Effector CD8-positive, alpha-beta T cell (primary cell): ENCODE data around the gene CACNA1D.

ENCODE experiments used
- DNase-seq: peaks from one replicate; lab custom pipeline; 2025; lab: John Stamatoyannopoulos, UW

The CACNA1D gene

GRCh38 chr3:53822331-53822741 lies 327.9 kb downstream of the CACNA1D start:
- no peak for DNase-seq

GRCh38 chr3:53823026-53823955 lies 328.9 kb downstream of the CACNA1D start:
- no peak for DNase-seq

- no peak for DNase-seq
These were observed 329.7 kb downstream of the CACNA1D start for GRCh38 chr3:53823956-53824657.

GRCh38 chr3:53824795-53825194 lies 330.4 kb downstream of the CACNA1D start:
- DNase-seq, result no peak

- DNase-seq, result no peak
These were observed 331.6 kb downstream of the CACNA1D start for GRCh38 chr3:53826048-53826447.

GRCh38 chr3:53828581-53828980 lies 334.2 kb downstream of the CACNA1D start:
- no peak for DNase-seq

- DNase-seq, result no peak
These were observed 335.2 kb downstream of the CACNA1D start for GRCh38 chr3:53829605-53830004.

GRCh38 chr3:53830944-53831343 lies 336.5 kb downstream of the CACNA1D start:
- DNase-seq, result no peak

GRCh38 chr3:53833053-53833645 lies 338.7 kb downstream of the CACNA1D start:
- DNase-seq, result no peak

GRCh38 chr3:53833700-53834099 lies 339.3 kb downstream of the CACNA1D start:
- DNase-seq, result no peak

GRCh38 chr3:53834429-53835095 lies 340.2 kb downstream of the CACNA1D start:
- no peak for DNase-seq

- no peak for DNase-seq
These were observed 340.8 kb downstream of the CACNA1D start for GRCh38 chr3:53835257-53835656.

GRCh38 chr3:53836084-53836872 lies 341.9 kb downstream of the CACNA1D start:
- DNase-seq, result no peak

GRCh38 chr3:53837331-53837730 lies 342.9 kb downstream of the CACNA1D start:
- no peak for DNase-seq

- DNase-seq, result no peak
These were observed 346.9 kb downstream of the CACNA1D start for GRCh38 chr3:53841296-53841695.

GRCh38 chr3:53842436-53843194 lies 348.2 kb downstream of the CACNA1D start:
- no peak for DNase-seq

- DNase-seq, result no peak
These were observed 349.1 kb downstream of the CACNA1D start for GRCh38 chr3:53843195-53844177.

- no peak for DNase-seq
These were observed 350.1 kb downstream of the CACNA1D start for GRCh38 chr3:53844262-53845102.
